ENCODE results near the gene GRIN1. TPM values are rescaled to one million over a fixed set of nuclear protein-coding genes. Genes with fewer than 3 reads are reported as not detected.
A peak's percentile ranks its signal among the peaks of the same experiment; 100 is the strongest.

Gene GRIN1
- polyA plus RNA-seq, 3 donors, result 0.34 TPM; not detected in 2

DNA sequence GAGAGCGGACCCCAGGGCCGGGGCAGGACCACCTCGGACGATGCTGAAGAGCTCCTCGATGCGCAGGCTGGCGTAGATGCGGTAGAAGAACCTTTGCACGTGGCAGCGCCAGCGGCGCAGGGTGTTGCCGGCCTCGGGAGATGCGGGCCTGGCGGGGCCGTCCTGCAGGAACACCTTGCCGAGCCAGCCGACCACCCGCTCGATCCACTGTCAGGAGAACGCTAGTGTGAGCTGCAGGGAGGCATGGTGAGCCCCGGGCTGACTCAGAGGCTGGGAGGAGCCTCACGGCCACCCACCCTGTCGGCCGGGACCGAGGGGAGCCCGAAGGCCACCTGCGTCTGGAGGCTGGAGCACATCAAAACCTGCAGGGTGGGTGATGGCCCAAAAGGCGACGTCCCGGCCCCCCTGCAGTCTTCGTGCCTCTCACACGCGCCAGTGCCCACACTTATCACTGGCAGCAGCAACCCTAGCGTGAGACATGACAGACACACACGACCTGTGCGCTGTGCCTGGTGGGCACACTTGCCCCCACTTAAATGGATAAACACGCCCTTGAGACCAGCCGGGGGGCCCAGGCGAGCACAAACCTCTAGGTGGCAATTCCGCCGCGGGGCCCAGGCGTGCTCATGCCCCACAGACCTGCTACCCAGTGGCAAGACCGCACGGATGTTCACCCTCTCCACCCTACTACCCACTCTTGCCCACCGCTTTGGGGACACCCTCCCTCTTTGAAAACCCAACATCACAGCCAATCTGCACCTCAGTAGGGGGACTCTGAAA lies 46.1 kb downstream of the GRIN1 start:
- DNase-seq (ENCODE audit: extremely low read depth in 1 of 11, low read depth in 9 of 11, low spot score in 4 of 11), result no peak

DNA sequence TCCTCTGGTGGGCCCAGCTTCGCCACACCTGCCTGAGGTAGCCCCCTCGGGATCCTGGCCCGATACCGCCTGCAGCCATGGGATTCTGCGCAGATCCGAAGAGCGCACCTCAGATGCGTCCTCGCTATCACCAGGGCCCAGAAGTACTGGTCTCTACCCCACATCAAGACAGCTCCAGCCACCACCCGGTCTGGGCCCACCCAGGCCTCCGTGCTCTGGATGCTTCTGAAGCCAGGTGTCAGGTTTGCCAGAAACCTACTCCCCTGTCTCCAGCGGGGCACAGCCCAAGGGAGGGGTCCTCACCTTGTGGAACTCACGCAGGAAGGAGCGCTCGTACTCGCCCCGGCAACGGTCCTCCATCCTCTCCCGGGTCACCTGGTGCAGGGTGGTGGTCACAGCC lies 47.0 kb downstream of the GRIN1 start:
- no peak for DNase-seq (ENCODE audit: extremely low read depth in 1 of 11, low read depth in 9 of 11, low spot score in 4 of 11)

DNA sequence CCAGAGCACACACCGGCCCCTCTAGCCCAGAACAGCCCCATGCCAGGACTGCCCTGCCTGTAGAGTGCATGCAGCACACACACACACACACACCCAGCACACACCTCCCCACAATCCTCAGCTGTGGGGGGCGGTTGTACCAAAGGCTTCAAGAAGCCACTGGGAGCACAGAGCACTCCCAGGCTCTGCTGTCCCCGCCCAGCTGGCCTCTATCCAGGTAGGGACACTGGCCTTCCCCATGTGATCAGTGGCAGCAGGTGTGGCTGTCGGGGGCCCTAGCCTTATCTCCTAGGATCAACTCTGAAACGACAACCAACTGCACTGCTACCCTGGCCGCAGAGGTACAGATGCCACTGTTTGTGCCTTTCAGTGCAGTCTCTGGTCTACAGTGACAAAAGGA lies 47.4 kb downstream of the GRIN1 start:
- DNase-seq (ENCODE audit: extremely low read depth in 1 of 11, low read depth in 9 of 11, low spot score in 4 of 11), result no peak

DNA sequence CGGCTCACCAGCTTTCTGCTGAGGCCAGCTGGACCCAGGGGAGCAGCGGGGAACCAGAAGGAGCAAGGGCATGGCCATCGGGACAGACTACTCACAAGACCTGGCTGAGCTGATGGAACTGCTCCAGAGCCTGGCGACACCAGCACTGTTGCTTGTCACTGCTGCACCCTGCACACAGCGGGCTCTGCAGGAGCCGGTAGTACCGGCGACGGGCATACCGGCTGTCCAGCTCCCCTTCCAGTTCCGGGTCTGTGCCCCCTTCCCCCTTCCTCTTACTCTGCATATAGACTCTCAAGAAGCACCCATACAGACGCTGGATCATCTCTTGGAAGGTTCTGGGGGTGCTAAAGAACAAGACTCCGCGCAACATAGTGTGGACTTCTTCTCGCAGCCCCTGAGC lies 48.4 kb downstream of the GRIN1 start:
- DNase-seq (ENCODE audit: extremely low read depth in 1 of 11, low read depth in 9 of 11, low spot score in 4 of 11), result no peak

DNA sequence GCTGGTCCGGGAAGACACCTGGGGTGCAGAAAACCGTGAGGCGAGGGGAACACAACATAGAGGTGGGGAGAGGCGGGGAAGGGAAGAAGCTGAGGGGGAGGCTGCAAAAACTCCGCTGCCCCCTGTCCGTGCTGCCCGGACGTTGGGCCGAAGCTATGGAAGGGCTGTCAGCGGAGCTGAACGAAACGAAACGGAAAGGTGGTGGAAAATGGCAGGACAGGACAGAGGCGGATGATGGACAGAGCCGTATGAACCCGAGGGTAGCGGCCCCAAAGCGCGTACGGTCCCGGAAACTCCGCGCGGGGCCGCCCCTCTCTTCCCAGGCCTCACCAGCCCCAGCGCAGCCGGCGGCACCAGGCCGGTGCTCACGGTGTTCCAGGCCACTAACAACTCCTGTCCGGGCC lies 49.1 kb downstream of the GRIN1 start:
- no peak for DNase-seq (ENCODE audit: extremely low read depth in 1 of 11, low read depth in 9 of 11, low spot score in 4 of 11)

DNA sequence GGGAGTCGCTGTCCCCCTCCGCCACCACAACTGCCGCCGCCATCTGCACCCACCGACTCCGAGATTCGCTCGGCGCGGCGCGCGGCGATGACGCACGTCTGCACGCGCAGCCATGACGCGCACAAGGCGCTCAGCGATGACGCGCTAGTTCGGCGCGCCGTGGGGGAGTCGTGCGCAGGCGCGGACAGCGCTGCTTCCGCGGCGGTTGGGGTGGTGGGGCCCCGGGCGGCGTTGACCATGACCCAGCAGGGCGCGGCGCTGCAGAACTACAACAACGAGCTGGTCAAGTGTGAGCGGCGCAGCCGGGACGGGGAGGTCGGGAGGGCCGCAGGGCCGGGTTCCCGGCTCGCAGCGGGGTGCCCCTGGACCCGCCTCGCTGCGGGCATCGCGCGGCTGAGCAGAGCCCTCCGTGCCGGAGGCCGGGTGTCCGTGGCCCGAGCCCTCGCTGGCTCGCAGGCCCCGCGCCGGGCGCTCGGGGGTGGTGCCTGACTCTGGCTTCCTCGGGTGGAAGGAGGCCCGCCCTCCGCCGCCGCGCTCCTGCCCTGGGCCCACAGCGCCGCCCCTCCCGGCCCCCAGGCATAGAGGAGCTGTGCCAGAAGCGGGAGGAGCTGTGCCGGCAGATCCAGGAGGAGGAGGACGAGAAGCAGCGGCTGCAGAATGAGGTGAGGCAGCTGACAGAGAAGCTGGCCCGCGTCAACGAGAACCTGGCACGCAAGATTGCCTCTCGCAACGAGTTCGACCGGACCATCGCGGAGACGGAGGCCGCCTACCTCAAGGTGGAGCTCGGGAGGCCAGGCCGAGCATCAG lies 49.7 kb downstream of the GRIN1 start, which contains the start of the genes ANAPC2 and SSNA1:
Gene ANAPC2, minus strand, starts transcription at position 71 of the 807 bp plus-strand sequence. Its CDS starts 28 bp downstream, at position 43.
Gene SSNA1, plus strand, starts transcription at position 187 of the 807 bp plus-strand sequence. Its CDS starts 51 bp downstream, at position 238.
- peak; percentile 89 to 98 (median 94) for DNase-seq (ENCODE audit: extremely low read depth in 1 of 11, low read depth in 9 of 11, low spot score in 4 of 11)

DNA sequence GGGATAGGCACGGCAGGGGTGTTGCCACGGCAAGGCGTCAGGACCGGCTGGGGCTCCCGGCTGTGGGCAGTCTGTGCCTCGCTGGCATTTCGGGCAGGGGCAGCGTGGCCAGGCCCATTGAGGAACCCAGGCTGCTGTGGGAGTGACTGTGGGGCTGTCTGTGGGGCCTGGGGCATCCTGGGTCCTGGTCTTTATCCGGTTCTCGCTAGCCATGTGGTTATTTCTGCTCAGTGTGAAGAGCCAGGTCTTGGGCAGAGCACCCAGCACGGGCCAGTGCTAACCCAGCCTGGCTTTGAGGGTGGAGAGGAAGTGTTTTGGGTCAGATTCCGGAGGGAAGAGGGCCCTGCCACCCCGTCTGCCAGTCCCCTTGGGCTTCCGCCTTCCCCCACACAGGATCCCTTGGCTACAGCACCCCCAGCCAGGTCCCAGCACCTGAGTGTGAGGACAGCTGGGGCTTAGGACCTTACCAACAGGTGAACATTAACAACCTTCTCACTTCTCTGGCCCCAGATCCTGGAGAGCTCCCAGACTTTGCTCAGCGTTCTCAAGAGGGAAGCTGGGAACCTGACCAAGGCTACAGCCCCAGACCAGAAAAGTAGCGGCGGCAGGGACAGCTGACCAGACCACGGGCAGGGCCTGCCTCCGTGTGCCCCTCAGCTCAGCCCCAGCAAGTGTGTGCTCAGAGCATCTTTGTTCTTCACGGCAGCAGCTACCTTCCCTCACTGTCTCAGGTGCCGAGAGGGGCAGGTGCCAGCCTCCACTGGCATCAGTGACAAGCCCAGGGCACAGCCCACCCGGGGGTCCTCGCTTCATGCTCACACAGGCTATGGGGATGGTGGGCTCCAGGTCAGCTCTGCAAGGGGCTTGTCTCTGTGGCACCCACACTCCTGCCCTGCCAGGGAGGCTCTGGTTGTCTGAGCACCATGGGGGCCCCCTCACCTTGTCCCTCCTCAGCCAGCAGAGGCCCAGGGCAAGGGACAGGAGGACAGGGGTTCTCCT lies 50.6 kb downstream of the GRIN1 start:
- DNase-seq (ENCODE audit: extremely low read depth in 1 of 11, low read depth in 9 of 11, low spot score in 4 of 11), result no peak

DNA sequence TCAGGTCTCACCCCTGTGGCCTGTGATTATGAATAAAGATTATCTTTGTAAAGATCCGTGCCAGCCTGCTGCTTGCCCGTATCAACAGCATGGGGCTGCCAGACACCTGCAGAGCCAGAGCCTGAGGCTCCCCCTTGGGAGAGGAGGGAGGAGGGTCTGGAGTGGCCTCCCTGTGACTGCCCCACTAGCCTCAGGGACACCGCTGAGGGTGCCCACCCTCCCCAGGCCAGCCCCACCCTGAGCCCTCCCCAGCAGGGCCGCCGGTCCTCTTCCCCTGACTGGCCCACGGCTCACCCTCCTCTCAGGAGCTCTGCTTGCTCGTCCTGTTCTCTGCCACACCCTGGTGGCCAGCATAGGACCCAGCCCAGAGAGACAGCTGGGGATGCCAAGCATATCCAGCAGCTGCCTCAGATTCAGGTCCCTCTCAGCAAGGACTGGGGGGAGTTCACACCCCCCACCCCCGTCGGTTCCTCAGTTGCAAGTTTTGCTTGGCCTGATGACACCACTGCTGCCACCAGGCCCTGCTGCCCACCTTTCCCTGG lies 51.4 kb downstream of the GRIN1 start:
- no peak for DNase-seq (ENCODE audit: extremely low read depth in 1 of 11, low read depth in 9 of 11, low spot score in 4 of 11)

DNA sequence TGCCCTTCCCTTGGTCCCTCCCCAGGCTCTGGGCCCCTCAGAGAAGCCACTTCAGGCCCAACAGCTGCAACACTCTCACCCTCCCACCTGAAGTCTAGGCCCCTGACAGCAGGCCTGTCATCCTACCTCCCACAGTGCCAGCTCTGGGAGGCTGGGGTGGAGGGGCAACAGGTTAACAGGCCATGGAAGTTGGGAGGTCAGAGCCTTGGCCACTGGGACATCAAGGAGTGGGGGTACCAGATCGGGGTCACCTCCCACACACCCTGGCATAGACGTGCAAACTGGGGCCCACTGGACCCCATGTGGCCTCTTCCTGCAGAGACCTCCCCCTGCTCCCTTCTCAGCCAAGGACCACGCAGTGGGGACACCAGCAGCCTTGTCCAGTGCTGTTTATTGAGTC lies 52.3 kb downstream of the GRIN1 start:
- no peak for DNase-seq (ENCODE audit: extremely low read depth in 1 of 11, low read depth in 9 of 11, low spot score in 4 of 11)

DNA sequence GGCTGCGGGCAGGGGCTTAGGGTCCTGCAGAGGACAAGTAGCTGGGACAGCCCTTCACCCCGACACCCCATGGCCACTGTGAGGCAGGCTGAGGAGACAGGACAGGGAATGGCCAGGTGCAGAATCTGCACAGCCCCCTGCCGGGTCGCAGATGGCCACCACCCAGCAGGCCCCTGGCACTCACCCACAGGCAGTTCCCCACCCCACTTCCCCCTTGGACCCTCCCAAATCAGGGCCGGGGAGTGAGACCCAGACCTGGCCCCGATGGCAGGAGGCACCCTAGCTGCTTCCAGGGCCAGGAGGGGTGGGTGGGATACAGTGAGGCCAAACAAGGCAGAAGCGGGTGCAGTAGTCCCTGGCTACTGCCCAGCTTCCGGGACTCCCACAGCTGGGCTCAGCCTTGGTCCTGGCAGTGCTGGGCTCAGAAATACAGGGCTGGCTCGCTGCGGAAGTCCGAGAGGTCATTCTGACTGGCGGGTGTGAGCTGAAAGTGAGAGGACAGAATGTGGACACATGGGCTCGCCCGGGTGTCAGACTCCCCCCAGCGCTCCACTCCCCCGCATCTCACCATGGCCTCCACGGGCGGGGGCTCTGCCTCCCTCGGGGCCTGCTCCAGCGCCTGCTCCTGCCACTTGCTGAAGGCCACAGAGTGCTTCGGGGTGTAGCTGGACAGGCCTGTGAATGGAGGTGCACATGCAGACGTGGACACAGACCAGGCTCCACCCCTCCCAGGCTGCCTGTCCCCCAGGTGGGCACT lies 52.9 kb downstream of the GRIN1 start:
- DNase-seq (ENCODE audit: extremely low read depth in 1 of 11, low read depth in 9 of 11, low spot score in 4 of 11), result no peak

DNA sequence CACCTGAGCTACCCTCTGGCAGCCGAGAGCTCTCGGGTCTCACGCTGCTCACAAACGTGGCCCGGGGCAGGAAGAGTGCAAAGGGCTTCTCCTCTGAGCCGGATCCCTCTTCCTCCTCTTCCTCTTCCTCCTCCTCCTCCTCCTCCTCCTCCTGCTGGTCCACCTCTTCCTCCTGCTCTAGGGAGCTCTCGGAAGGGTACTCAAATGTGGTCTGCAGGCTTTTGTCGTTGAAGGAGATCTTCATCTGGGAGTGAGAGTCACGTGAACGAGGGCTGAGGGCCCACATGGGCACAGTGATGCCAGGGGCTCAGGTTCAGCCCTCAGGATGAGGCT lies 53.5 kb downstream of the GRIN1 start:
- no peak for DNase-seq (ENCODE audit: extremely low read depth in 1 of 11, low read depth in 9 of 11, low spot score in 4 of 11)

DNA sequence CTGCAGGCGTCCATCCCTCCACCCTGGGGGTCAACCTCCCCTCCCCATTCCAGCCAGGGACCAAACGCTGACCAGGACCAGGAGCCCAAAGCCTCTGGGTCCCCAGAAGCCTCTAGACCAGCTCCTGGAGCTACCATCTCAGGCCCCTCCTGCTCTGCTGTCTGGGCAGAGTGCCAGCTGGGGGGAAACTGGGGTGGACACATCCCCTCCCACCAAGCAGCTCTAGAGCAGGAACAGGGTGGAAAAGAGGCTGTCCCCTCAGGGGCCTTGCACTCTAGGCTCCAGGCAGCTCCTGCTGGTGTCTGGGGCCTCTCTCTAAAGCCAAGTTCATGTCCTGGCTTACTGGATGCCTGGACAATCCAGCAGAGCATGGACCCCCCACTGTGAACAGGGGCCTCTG lies 53.9 kb downstream of the GRIN1 start:
- DNase-seq (ENCODE audit: extremely low read depth in 1 of 11, low read depth in 9 of 11, low spot score in 4 of 11), result no peak

DNA sequence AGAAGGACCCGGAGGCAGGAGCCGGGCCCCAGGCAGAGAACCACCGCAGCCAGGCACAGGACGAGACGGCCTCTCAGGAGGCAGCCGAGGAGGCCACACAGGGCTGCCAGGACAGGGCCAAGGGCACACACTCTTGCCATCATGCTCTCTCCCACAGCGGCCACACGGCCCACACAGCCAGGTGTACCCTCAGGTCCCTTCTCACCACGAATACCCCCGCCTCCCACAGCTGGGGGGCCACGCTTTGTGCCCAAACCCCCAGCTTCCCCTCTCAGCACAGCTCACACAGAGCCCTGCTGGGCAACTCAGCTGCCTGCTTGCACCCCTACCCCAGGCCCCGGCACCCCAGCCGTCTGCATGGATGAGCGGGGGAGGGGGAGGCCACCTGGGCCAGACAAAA lies 54.8 kb downstream of the GRIN1 start:
- DNase-seq (ENCODE audit: extremely low read depth in 1 of 11, low read depth in 9 of 11, low spot score in 4 of 11), result no peak

DNA sequence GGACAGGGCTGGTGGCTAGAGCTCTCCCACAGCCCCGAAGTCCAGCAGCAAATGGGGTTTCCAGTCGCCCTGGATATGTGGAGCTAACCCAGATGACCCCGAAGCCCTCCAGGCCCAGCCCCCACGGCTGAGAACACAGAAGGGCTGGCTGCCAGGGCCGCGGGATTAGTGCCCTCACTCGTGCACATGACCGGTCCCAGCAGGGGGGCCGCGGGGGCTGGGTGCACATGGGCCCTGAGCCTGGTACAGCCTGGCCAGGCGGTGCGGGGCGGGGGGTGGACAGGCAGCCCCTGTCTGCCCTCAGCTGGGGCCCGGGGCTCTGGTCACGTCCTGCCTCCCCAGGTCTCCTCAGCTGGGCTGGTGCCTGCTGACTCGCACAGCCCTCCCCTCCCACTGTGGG lies 55.4 kb downstream of the GRIN1 start:
- no peak for DNase-seq (ENCODE audit: extremely low read depth in 1 of 11, low read depth in 9 of 11, low spot score in 4 of 11)

DNA sequence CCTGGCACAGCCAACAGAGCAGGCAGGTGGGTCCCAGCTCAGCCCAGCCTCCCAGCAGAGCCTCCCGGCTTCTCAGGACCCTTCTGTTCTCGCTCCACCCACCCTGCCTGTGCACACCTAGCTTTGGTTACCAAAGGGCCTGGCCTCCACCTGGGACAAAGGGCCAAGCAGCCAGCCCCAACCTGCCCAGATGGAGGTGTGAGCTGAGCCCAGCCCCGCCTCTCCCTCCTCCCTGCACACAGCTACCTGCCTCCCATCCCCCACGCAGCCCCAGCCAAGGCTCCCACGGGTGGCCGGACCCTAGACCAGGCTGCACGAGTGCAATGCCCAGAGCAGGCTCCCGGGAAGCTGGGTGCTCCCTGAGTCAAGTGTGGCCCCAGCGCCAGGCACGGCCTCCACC lies 56.0 kb downstream of the GRIN1 start:
- no peak for DNase-seq (ENCODE audit: extremely low read depth in 1 of 11, low read depth in 9 of 11, low spot score in 4 of 11)

DNA sequence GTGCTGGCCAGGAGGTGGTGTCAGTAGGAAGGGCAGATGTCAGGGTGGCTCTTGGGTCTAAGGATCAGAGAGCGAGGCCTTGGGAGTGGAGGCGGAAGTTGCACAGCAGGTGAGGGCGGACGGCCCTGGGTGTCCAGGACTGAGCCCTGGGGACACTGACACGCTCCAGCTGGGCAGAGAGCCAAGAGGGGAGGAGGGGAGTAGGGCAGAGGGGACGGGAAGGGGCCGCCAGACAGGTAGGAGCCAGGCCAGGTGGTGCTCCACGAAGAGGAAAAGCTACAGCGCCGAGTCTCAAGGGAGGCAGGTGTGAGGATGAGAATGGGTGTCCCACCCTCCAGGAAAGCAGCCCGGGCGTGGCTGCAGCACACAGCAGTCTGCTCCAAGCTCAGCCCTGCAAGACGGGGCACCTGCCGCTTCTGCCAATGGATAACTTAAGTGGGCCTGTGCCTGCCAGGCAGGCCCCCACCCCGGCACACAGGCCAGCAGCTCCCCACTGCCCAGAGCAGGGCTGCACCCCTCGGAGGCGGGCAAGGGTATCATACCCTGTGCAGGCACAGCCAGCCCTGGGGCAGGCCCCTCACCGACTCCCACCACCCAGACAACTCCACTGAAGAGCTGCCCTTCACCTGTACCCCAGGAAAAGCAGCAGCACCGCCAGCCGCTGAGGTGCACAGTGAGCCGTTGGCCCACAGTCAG lies 56.7 kb downstream of the GRIN1 start:
- DNase-seq (ENCODE audit: extremely low read depth in 1 of 11, low read depth in 9 of 11, low spot score in 4 of 11), result no peak

DNA sequence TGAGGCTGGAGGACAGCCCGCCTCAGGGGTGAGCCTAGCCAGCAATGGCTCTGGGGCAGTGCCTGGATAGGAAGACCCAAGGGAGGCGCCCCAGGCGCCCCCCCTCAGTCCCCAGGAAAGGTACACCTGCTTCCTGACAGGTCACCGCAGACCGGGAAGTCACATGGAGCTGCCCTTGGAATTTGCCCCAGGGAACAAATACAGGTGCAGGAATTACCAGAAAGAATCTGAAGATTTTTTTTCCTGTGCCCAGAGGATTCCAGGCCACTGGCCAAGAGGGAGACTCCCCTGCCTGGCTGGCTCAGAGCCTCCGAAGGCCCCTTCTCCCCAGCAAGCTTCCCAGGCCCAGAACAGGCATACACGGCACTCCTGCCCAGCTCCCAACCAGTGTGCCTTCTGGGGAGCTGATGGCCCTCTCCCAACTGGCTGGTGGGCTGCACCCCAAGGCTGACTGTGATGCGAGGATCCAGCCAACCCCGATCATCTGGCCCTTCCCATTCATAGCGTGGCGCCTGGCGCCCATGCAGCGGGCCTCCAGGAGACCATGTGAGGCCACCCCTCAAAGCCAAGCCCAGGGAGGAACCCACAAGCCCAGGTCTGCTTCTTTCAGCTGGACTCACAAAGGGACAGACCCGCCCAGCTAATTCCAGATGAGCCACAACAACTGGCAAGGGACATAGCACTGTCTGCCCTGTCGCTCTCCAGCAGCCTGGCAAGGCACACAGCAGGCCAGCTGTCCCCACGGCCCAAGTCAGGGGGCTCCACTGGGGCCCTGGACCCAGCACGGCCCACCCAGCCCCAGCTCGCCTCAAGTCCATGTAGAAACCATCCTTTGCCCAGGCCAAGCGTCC lies 59.3 kb downstream of the GRIN1 start:
- no peak for DNase-seq (ENCODE audit: extremely low read depth in 1 of 11, low read depth in 9 of 11, low spot score in 4 of 11)

Data from renal cortex interstitium (tissue), 11 donors.